Fibroblast of lung (primary cell): ENCODE results near the gene PRAMEF1. TPM values are rescaled to one million over a fixed set of nuclear protein-coding genes. Genes with fewer than 3 reads are reported as not detected.

Experiments
- DNase-seq, 2 donors: peaks; one replicate each; pipeline versions ENCODE4 v3.0.0 to v3.0.0-alpha.2; 2010; ENCODE audit warnings: low read depth in 2 of 2
- H2AFZ ChIP-seq: 2 replicates; pipeline ENCODE4 v1.5.1; 2012; ENCODE audit warnings: low read length, control low read depth, inconsistent platforms
- H3K27ac ChIP-seq: 2 replicates; pipeline ENCODE4 v1.5.1; 2011; ENCODE audit warnings: low read length, control low read depth; ENCODE audit not compliant: insufficient read depth
- H3K27me3 ChIP-seq: 2 replicates; pipeline ENCODE4 v1.5.1; 2011; ENCODE audit warnings: mild to moderate bottlenecking, low read length; ENCODE audit not compliant: control insufficient read depth, insufficient read depth
- H3K36me3 ChIP-seq: 2 replicates; pipeline ENCODE4 v1.5.1; 2011; ENCODE audit warnings: low read length; ENCODE audit not compliant: control insufficient read depth, insufficient read depth
- H3K4me1 ChIP-seq: 2 replicates; pipeline ENCODE4 v1.5.1; 2011; ENCODE audit warnings: low read length; ENCODE audit not compliant: control insufficient read depth, insufficient read depth; ENCODE audit errors: extremely low read depth
- H3K4me2 ChIP-seq: 2 replicates; pipeline ENCODE4 v1.5.1; 2011; ENCODE audit warnings: low read length, control low read depth; ENCODE audit not compliant: insufficient read depth; ENCODE audit errors: extremely low read depth
- H3K4me3 ChIP-seq, 4 experiments: fragments of 200-600 bp in 1 of 4; sonication (generic) in 1 of 4; replicated peaks in 1 of 4; 2 replicates each; pipeline ENCODE4 v1.5.1; 2011 to 2016; ENCODE audit warnings: low read length in 4 of 4, low read depth in 3 of 4, mild to moderate bottlenecking in 3 of 4, control low read depth in 2 of 4, inconsistent platforms in 1 of 4, mixed read lengths in 1 of 4; ENCODE audit not compliant: insufficient read depth in 1 of 4; ENCODE audit errors: control extremely low read depth in 1 of 4
- H3K79me2 ChIP-seq: 2 replicates; pipeline ENCODE4 v1.5.1; 2012; ENCODE audit warnings: mild to moderate bottlenecking, low read length, inconsistent platforms; ENCODE audit not compliant: control insufficient read depth, insufficient read depth
- H3K9ac ChIP-seq: 2 replicates; pipeline ENCODE4 v1.5.1; 2011; ENCODE audit warnings: mild to moderate bottlenecking, low read length, control low read depth; ENCODE audit not compliant: insufficient read depth
- H3K9me3 ChIP-seq: 2 replicates; pipeline ENCODE4 v1.5.1; 2012; ENCODE audit warnings: low read depth, low read length; ENCODE audit not compliant: control insufficient read depth, insufficient read depth
- H4K20me1 ChIP-seq: 2 replicates; pipeline ENCODE4 v1.5.1; 2011; ENCODE audit warnings: low read length; ENCODE audit not compliant: control insufficient read depth, insufficient read depth; ENCODE audit errors: extremely low read depth
- CTCF ChIP-seq, 2 donors: IDR thresholded peaks in 1 of 2; conservative IDR thresholded peaks in 1 of 2; 1 replicate in 1 of 2; 2 replicates in 1 of 2; pipeline ENCODE4 v1.5.1; 2011 to 2012; ENCODE audit warnings: low read length in 2 of 2, control low read depth in 1 of 2, inconsistent platforms in 1 of 2, low read depth in 1 of 2, mild to moderate bottlenecking in 1 of 2
- EZH2 ChIP-seq: IDR thresholded peaks from 2 replicates; pipeline ENCODE4 v1.5.1; 2012; ENCODE audit warnings: low read length, control low read depth, mild to moderate bottlenecking; ENCODE audit errors: missing control alignments
- polyA plus RNA-seq, 2 donors: library from polyadenylated mRNA; depleted of rRNA in 1 of 2; stranded (reverse) in 1 of 2; unstranded in 1 of 2; fragments of >200 nt; gene quantifications; 2 replicates each; pipeline ENCODE4 v1.2.1, GENCODE V29; 2011 to 2012; ENCODE audit warnings: missing spikeins in 1 of 2
- total RNA-seq: library from RNA; depleted of rRNA; stranded (reverse); fragments of >200 nt; gene quantifications from 2 replicates; pipeline ENCODE4 v1.2.1, GENCODE V29; 2014

PRAMEF1 gene
- total and polyA plus RNA-seq, 2 donors (not counting 1 experiment from before 2014, with no cell fraction given), result not detected

GRCh38 chr1:12772520-12772919, 18.7 kb upstream of the PRAMEF1 start:
- Histone ChIP-seq H3K4me3 (no peak overlapping the region), H3K27me3 (no peaks in the 10 kb centered on the region)

GRCh38 chr1:12773438-12773837, 17.8 kb upstream of the PRAMEF1 start, which contains the start of gene PRAMEF12:
Gene PRAMEF12, plus strand, starts transcription at chr1:12773738. Its CDS starts 1,130 bp downstream, at chr1:12774868.
- Histone ChIP-seq H3K27me3 (no peaks in the 10 kb centered on the region), H3K79me2 (no peaks in the 10 kb centered on the region), H3K9ac (no peak within 1 kb of the TSS), H3K27ac (no peak within 1 kb of the TSS), H3K36me3 (no peaks in the 10 kb centered on the region), H3K9me3 (no peaks in the 10 kb centered on the region), H2AFZ (no peak within 1 kb of the TSS), H3K4me3 (no peak within 1 kb of the TSS), H3K4me1 (no peaks in the 10 kb centered on the region), H3K4me2 (no peak within 1 kb of the TSS), H4K20me1 (no peaks in the 10 kb centered on the region)
- TF ChIP-seq CTCF (conservative IDR thresholded peaks at IDR 0.05 in 1 of 2, IDR thresholded peaks at IDR 0.05 in 1 of 2; ENCODE audit: low read depth in 1 of 2, low read length in 2 of 2), result no peak
- no peak for TF ChIP-seq EZH2
- DNase-seq, result no peak

More at GRCh38 chr1:12772520-12772919, 18.7 kb upstream of the PRAMEF1 start:
- Histone ChIP-seq H3K4me1 (no peaks in the 10 kb centered on the region), H3K4me2 (no peak overlapping the region), H3K9me3 (no peaks in the 10 kb centered on the region), H3K9ac (no peak overlapping the region), H2AFZ (no peak overlapping the region), H3K36me3 (no peaks in the 10 kb centered on the region), H4K20me1 (no peaks in the 10 kb centered on the region), H3K27ac (no peak overlapping the region), H3K79me2 (no peaks in the 10 kb centered on the region)
- TF ChIP-seq CTCF (conservative IDR thresholded peaks at IDR 0.05 in 1 of 2, IDR thresholded peaks at IDR 0.05 in 1 of 2; ENCODE audit: low read depth in 1 of 2, low read length in 2 of 2) (no peak), EZH2 (no peak)
- DNase-seq, result no peak

- TF ChIP-seq CTCF (conservative IDR thresholded peaks at IDR 0.05 in 1 of 2, IDR thresholded peaks at IDR 0.05 in 1 of 2; ENCODE audit: low read depth in 1 of 2, low read length in 2 of 2) (no peak), EZH2 (no peak)
- no peak for DNase-seq
- Histone ChIP-seq H3K79me2 (no peaks in the 10 kb centered on the region), H3K9me3 (no peaks in the 10 kb centered on the region), H2AFZ (no peak overlapping the region), H3K4me2 (no peak overlapping the region), H3K36me3 (no peaks in the 10 kb centered on the region), H4K20me1 (no peaks in the 10 kb centered on the region), H3K4me1 (no peaks in the 10 kb centered on the region), H3K4me3 (no peak overlapping the region), H3K27ac (no peak overlapping the region), H3K27me3 (no peaks in the 10 kb centered on the region), H3K9ac (no peak overlapping the region)
Measured at GRCh38 chr1:12774801-12775345, 16.3 kb upstream of the PRAMEF1 start.
